K562 (cell line): ENCODE data around the gene TOR1A. TPM values are rescaled to one million over a fixed set of nuclear protein-coding genes. Genes with fewer than 3 reads are reported as not detected.

ENCODE experiments used
- CUX1 ChIP-seq: fragments of 200-800 bp; sonication (Bioruptor generic); IDR thresholded peaks from 2 replicates; pipeline ENCODE4 v1.6.1; 2016; ENCODE audit warnings: missing genetic modification characterization, missing compliant biosample characterization
- MAFF ChIP-seq: IDR thresholded peaks from 2 replicates; pipeline ENCODE4 v1.6.1; 2012; ENCODE audit warnings: low read length, improper control_type of control experiment
- MBD1 ChIP-seq: fragments of 250-450 bp; sonication (Bioruptor Pico); IDR thresholded peaks from 2 replicates; pipeline ENCODE4 v1.8.0; 2022; ENCODE audit warnings: inconsistent platforms
- MEF2D ChIP-seq: conservative IDR thresholded peaks from 2 replicates; pipeline ENCODE4 v1.6.1; 2016; ENCODE audit warnings: low read depth, missing genetic modification characterization, missing compliant biosample characterization
- PHB2 ChIP-seq: fragments of 450-650 bp; IDR thresholded peaks from 2 replicates; pipeline ENCODE4 v1.6.1; 2017; ENCODE audit warnings: low read depth
- POLR2B ChIP-seq: fragments of 450-650 bp; IDR thresholded peaks from 2 replicates; pipeline ENCODE4 v1.6.1; 2018; ENCODE audit warnings: low read depth; ENCODE audit not compliant: partially characterized antibody
- RBM25 ChIP-seq: fragments of 200-400 bp; formaldehyde crosslinking; IDR thresholded peaks from 2 replicates; pipeline ENCODE4 v1.6.1; 2018; ENCODE audit warnings: low read length, low read depth, moderate library complexity; ENCODE audit not compliant: severe bottlenecking
- SAP30 ChIP-seq: fragments of 200-600 bp; sonication (generic); IDR thresholded peaks from 2 replicates; pipeline ENCODE4 v1.6.1; 2012; ENCODE audit warnings: borderline replicate concordance, low read depth, mild to moderate bottlenecking, moderate library complexity, low read length, control low read depth, inconsistent platforms; ENCODE audit not compliant: insufficient read depth, poor library complexity, severe bottlenecking
- SMAD4 ChIP-seq: fragments of 250-450 bp; sonication (Bioruptor Pico); conservative IDR thresholded peaks from 2 replicates; pipeline ENCODE4 v1.8.0; 2021; ENCODE audit warnings: inconsistent platforms, mild to moderate bottlenecking, moderate library complexity
- SMARCA5 ChIP-seq: fragments of 450-650 bp; IDR thresholded peaks from 2 replicates; pipeline ENCODE4 v1.6.1; 2016
- YY1 ChIP-seq, 3 experiments: IDR thresholded peaks; 2 replicates each; pipeline ENCODE4 v1.6.1; 2011; ENCODE audit warnings: low read length in 2 of 3, mild to moderate bottlenecking in 2 of 3, moderate library complexity in 2 of 3, borderline replicate concordance in 1 of 3, control low read depth in 1 of 3, low read depth in 1 of 3; ENCODE audit not compliant: insufficient read depth in 3 of 3, insufficient replicate concordance in 2 of 3, control insufficient read depth in 1 of 3, insufficient read length in 1 of 3; ENCODE audit errors: extremely low read depth in 1 of 3
- ZNF175 ChIP-seq: fragments of 200-800 bp; sonication (Bioruptor generic); IDR thresholded peaks from 2 replicates; pipeline ENCODE4 v1.6.1; 2016; ENCODE audit warnings: low read depth, mild to moderate bottlenecking, missing genetic modification characterization, missing compliant biosample characterization
- ZNF444 ChIP-seq: fragments of 250-450 bp; sonication (Bioruptor Pico); IDR thresholded peaks from 2 replicates; pipeline ENCODE4 v1.4.0; 2020; ENCODE audit warnings: mild to moderate bottlenecking, moderate library complexity
- ZNF551 ChIP-seq: fragments of 250-450 bp; sonication (Bioruptor Pico); IDR thresholded peaks from 2 replicates; pipeline ENCODE4 v1.5.0; 2021; ENCODE audit warnings: mild to moderate bottlenecking, moderate library complexity
- polyA plus RNA-seq, 8 experiments: library from polyadenylated mRNA; depleted of rRNA in 4 of 8; stranded (reverse) in 5 of 8; unstranded in 3 of 8; fragments of >200 nt; fragmentation: Nextera tagmentation in 2 of 8; fragmentation: Illumina TruSeq in 1 of 8; extraction: Ambion mirVana in 2 of 8; extraction: Trizol in 1 of 8; gene quantifications; 2 replicates each; pipeline versions ENCODE4 v1.2.1 to v1.2.3, GENCODE V29; 2011 to 2014; ENCODE audit warnings: inconsistent platforms in 1 of 8, missing spikeins in 1 of 8
- total RNA-seq, 7 experiments: library from RNA; depleted of rRNA in 6 of 7; stranded (reverse); fragments of >200 nt in 6 of 7; fragmentation: Illumina TruSeq in 2 of 7; extraction: Trizol in 2 of 7; gene quantifications; 2 replicates each; pipeline versions ENCODE4 v1.2.1 to v1.2.3, GENCODE V29; 2011 to 2021; ENCODE audit warnings: low replicate concordance in 1 of 7
- TF ChIP-seq, protein P1 (sequence below): sonication (generic); formaldehyde crosslinking; IDR thresholded peaks from 2 replicates; pipeline ENCODE4 v1.8.0; 2022; ENCODE audit warnings: mild to moderate bottlenecking, missing genetic modification reagents
- TF ChIP-seq, protein P2 (sequence below): fragments of 250-450 bp; sonication (Bioruptor Pico); IDR thresholded peaks from 2 replicates; pipeline ENCODE4 v1.4.0; 2020

Gene TOR1A
- total and polyA plus RNA-seq, 9 of the 15 experiments (the other 6 are each of a cell fraction or from before 2014, with no cell fraction given): 4.5 to 85.8 (median 51.3) TPM

GRCh38 chr9:129838707-129839259, 14.8 kb upstream of the TOR1A start (continued):
- TF ChIP-seq MBD1 (CRISPR knock-in tag) (no peak), SMAD4 (peak; percentile 78), MAFF (peak; percentile 35; the same call in 1 of the 2 replicates), POLR2B (peak; percentile 12), ZNF551 (CRISPR knock-in tag) (no peak), ZNF175 (CRISPR knock-in tag) (peak; percentile 69; the same call in 1 of the 2 replicates), CUX1 (CRISPR knock-in tag) (no peak), PHB2 (no peak), YY1 (IDR thresholded peaks at IDR 0.05; ENCODE audit: borderline replicate concordance in 1 of 3, control insufficient read depth in 1 of 3, extremely low read depth in 1 of 3, insufficient read depth in 3 of 3, insufficient read length in 1 of 3, insufficient replicate concordance in 2 of 3, low read depth in 1 of 3, low read length in 2 of 3) (peak in 1 of 3 experiments; percentile 6), ZNF444 (no peak), SAP30 (no peak), RBM25 (peak; percentile 79), SMARCA5 (no peak; the same call in 1 of the 2 replicates), MEF2D (tag) (no peak)
- TF ChIP-seq, protein P1, sequence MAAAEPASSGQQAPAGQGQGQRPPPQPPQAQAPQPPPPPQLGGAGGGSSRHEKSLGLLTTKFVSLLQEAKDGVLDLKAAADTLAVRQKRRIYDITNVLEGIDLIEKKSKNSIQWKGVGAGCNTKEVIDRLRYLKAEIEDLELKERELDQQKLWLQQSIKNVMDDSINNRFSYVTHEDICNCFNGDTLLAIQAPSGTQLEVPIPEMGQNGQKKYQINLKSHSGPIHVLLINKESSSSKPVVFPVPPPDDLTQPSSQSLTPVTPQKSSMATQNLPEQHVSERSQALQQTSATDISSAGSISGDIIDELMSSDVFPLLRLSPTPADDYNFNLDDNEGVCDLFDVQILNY: no peak; the same call in 1 of the 2 replicates
- TF ChIP-seq, protein P2, sequence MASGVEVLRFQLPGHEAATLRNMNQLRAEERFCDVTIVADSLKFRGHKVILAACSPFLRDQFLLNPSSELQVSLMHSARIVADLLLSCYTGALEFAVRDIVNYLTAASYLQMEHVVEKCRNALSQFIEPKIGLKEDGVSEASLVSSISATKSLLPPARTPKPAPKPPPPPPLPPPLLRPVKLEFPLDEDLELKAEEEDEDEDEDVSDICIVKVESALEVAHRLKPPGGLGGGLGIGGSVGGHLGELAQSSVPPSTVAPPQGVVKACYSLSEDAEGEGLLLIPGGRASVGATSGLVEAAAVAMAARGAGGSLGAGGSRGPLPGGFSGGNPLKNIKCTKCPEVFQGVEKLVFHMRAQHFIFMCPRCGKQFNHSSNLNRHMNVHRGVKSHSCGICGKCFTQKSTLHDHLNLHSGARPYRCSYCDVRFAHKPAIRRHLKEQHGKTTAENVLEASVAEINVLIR: no peak
